Lower lobe of right lung (tissue), 2 donors: Measurements from ENCODE around the gene IGFBP7. TPM values are rescaled to one million over a fixed set of nuclear protein-coding genes. Genes with fewer than 3 reads are reported as not detected.

Experiments
- ATAC-seq, 2 donors: fragments of 200-7000 bp; cut with Tn5 transposase; one replicate each; pipeline ENCODE4 v1.9.1; 2020 to 2022; ENCODE audit warnings: mild to moderate bottlenecking in 2 of 2, moderate library complexity in 2 of 2
- DNase-seq: peaks from one replicate; pipeline ENCODE4 v3.0.0-alpha.2; 2020
- H3K27ac ChIP-seq: fragments of 200-600 bp; one replicate; pipeline ENCODE4 v1.8.0; 2022
- H3K27me3 ChIP-seq: fragments of 200-600 bp; one replicate; pipeline ENCODE4 v1.8.0; 2022; ENCODE audit warnings: low read depth
- H3K36me3 ChIP-seq: fragments of 200-600 bp; one replicate; pipeline ENCODE4 v1.8.0; 2022; ENCODE audit warnings: mild to moderate bottlenecking
- H3K4me1 ChIP-seq: fragments of 200-600 bp; one replicate; pipeline ENCODE4 v1.8.0; 2022
- H3K4me3 ChIP-seq: fragments of 200-600 bp; one replicate; pipeline ENCODE4 v1.8.0; 2022; ENCODE audit warnings: mild to moderate bottlenecking
- H3K9me3 ChIP-seq: fragments of 200-600 bp; one replicate; pipeline ENCODE4 v1.8.0; 2022
- intact Hi-C: fragments of 100-400 bp; cut with DNase I; formaldehyde crosslinking; loops from one replicate; pipeline ENCODE4 v1.11.0; 2022
- total RNA-seq: library from RNA; stranded (reverse); fragmentation: NEBNext Ultra II Directional; extraction: Animal tissue kit (Norgen Biotek cat#: 25700); gene quantifications from one replicate; pipeline ENCODE4 v1.2.1, GENCODE V29; 2021
- TF ChIP-seq, protein P1 (sequence below): fragments of 200-600 bp; IDR thresholded peaks from one replicate; pipeline ENCODE4 v1.8.0; 2022; ENCODE audit warnings: antibody characterized with exemption, mild to moderate bottlenecking
- donor health status: DM: no; HTN: yes; CAD: no; lungs with severe emphysema.

Gene IGFBP7
- total RNA-seq, 1 donor from 2014 or later = 322 TPM

DNA sequence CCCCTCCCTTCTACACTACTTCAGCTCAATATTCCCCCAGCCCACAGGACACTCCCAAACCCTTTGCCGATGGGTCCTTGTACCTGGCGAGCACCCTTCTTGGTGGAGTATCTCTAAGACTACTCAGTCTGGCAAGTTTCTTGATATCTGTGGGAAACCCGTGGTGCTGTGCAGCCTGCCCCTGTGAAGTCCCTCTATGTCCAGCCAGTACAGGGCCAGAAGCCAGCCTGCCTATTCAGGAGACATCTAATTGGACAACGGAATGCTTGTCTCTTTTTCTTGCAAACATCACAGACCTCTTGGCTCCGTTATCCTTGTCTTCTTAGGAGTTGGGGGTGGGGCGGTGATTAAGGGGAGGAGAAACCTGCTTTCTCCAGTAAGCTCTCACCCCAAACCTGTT lies 3.7 kb upstream of the IGFBP7 start:
- no peak overlapping the region for H3K4me3 ChIP-seq
- H3K4me1 ChIP-seq = peaks cover 28% of the 10 kb centered on the region
- TF ChIP-seq, protein P1, sequence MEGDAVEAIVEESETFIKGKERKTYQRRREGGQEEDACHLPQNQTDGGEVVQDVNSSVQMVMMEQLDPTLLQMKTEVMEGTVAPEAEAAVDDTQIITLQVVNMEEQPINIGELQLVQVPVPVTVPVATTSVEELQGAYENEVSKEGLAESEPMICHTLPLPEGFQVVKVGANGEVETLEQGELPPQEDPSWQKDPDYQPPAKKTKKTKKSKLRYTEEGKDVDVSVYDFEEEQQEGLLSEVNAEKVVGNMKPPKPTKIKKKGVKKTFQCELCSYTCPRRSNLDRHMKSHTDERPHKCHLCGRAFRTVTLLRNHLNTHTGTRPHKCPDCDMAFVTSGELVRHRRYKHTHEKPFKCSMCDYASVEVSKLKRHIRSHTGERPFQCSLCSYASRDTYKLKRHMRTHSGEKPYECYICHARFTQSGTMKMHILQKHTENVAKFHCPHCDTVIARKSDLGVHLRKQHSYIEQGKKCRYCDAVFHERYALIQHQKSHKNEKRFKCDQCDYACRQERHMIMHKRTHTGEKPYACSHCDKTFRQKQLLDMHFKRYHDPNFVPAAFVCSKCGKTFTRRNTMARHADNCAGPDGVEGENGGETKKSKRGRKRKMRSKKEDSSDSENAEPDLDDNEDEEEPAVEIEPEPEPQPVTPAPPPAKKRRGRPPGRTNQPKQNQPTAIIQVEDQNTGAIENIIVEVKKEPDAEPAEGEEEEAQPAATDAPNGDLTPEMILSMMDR = no peak
- ATAC-seq = no peak
- H3K9me3 ChIP-seq = no peaks in the 10 kb centered on the region
- H3K36me3 ChIP-seq = no peaks in the 10 kb centered on the region
- no peak for DNase-seq
- H3K27me3 ChIP-seq = no peaks in the 10 kb centered on the region
- no peak overlapping the region for H3K27ac ChIP-seq
- intact Hi-C loops = no loop called here

DNA sequence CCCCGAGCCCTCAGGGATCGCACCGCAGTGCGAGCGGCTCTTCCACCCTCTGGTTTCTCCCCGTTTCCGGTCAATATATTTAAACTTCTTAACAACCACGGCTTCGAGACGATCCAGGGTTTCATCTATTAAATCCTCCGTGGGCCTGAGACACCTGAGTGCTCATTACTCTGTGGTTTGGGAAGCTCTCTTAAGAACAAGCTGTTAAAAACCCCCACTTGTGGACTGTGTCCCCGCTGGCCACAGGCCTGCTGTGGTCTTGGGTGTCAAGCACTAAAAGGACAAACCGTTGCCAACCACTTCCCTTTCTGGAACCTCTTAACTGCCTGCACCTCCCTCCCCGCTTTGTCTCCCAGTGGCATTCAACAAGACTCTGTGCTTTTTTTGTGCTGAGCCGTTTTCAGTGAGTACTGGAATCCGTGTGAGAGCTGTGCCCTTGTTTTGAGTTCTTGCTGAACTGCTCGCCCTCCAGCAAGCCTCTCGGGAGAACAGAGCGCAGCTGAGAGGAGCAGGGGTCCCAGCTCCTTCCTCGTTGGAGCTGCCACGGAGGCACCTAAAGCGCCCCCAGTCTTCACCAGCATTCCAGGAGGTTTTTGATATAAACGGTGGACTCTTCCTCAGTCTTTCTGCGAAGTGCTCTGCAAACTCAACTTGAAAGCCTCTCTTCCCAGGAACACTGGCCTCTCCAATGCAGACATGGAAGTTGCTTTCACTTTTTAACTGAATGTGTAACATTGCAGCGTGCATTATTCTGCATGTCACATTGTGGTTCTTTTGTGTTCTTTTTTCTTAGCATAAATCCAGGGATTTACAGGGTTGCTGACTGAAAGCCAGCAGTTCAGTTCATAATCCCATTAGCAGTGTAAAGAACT lies 691 bp upstream of the IGFBP7 start:
- Histone ChIP-seq H3K27ac (peak overlapping the region; percentile 90), H3K4me1 (peaks cover 22% of the 10 kb centered on the region), H3K36me3 (no peaks in the 10 kb centered on the region), H3K4me3 (peak overlapping the region; percentile 83), H3K27me3 (no peaks in the 10 kb centered on the region), H3K9me3 (no peaks in the 10 kb centered on the region)
- intact Hi-C loops = no loop called here
- DNase-seq = peak; percentile 61
- peak; percentile 65 to 72 for ATAC-seq
- TF ChIP-seq, protein P1 = no peak

GRCh38 chr4:57109411-57109846 lies 756 bp downstream of the IGFBP7 start:
- intact Hi-C loops = no loop called here
- TF ChIP-seq, protein P1 = no peak
- no peak for ATAC-seq
- Histone ChIP-seq H3K27ac (peak overlapping the region; percentile 90), H3K36me3 (no peaks in the 10 kb centered on the region), H3K9me3 (no peaks in the 10 kb centered on the region), H3K27me3 (no peaks in the 10 kb centered on the region), H3K4me1 (peaks cover 30% of the 10 kb centered on the region), H3K4me3 (peak overlapping the region; percentile 83)
- no peak for DNase-seq

- Histone ChIP-seq H3K27me3 (no peaks in the 10 kb centered on the region), H3K4me1 (peaks cover 35% of the 10 kb centered on the region), H3K36me3 (no peaks in the 10 kb centered on the region), H3K27ac (no peak overlapping the region), H3K4me3 (no peak overlapping the region), H3K9me3 (no peaks in the 10 kb centered on the region)
- DNase-seq = no peak
- intact Hi-C loops = no loop called here
- no peak for ATAC-seq
- TF ChIP-seq, protein P1 = no peak
Measured at GRCh38 chr4:57106181-57106580, 4.0 kb downstream of the IGFBP7 start.

GRCh38 chr4:57104706-57105560 lies 5.3 kb downstream of the IGFBP7 start:
- no peaks in the 10 kb centered on the region for H3K36me3 ChIP-seq
- H3K27me3 ChIP-seq = no peaks in the 10 kb centered on the region
- ATAC-seq (no peak), DNase-seq (no peak)
- H3K4me1 ChIP-seq = peaks cover 37% of the 10 kb centered on the region
- TF ChIP-seq, protein P1 = no peak
- intact Hi-C loops = no loop called here
- H3K4me3 ChIP-seq = no peak overlapping the region
- H3K27ac ChIP-seq = no peak overlapping the region
- H3K9me3 ChIP-seq = no peaks in the 10 kb centered on the region
